Smooth muscle cell (in vitro differentiated cells): ENCODE measurements around the gene CSH1. TPM values are rescaled to one million over a fixed set of nuclear protein-coding genes. Genes with fewer than 3 reads are reported as not detected.
"Not testable (repeated sequence)": the region's sequence is repeated elsewhere in the genome, so short reads cannot be mapped to it uniquely, and the experiment has no call there.

ENCODE experiments used
- DNase-seq: peaks from one replicate; lab custom pipeline; 2025; ENCODE audit not compliant: unreplicated experiment; lab: John Stamatoyannopoulos, UW
- H2AFZ ChIP-seq: fragments of 200-600 bp; sonication (generic); 2 replicates; pipeline ENCODE4 v1.6.0; 2016; ENCODE audit warnings: antibody characterized with exemption, low read depth, mild to moderate bottlenecking
- H3F3A ChIP-seq: fragments of 200-600 bp; sonication (generic); 2 replicates; pipeline ENCODE4 v1.6.0; 2017; ENCODE audit warnings: antibody characterized with exemption, low read depth
- H3K27ac ChIP-seq: fragments of 200-600 bp; sonication (generic); 2 replicates; pipeline ENCODE4 v1.5.1; 2016; ENCODE audit warnings: low read depth, mild to moderate bottlenecking
- H3K27me3 ChIP-seq: fragments of 200-600 bp; sonication (generic); 2 replicates; pipeline ENCODE4 v1.6.1; 2016; ENCODE audit warnings: low read depth, mild to moderate bottlenecking
- H3K36me3 ChIP-seq: fragments of 200-600 bp; sonication (generic); 2 replicates; pipeline ENCODE4 v1.5.1; 2016; ENCODE audit warnings: low read depth
- H3K4me1 ChIP-seq: fragments of 200-600 bp; sonication (generic); 2 replicates; pipeline ENCODE4 v1.5.1; 2016; ENCODE audit warnings: low read depth
- H3K4me2 ChIP-seq: fragments of 200-600 bp; sonication (generic); 2 replicates; pipeline ENCODE4 v1.6.0; 2016; ENCODE audit warnings: mild to moderate bottlenecking
- H3K4me3 ChIP-seq: fragments of 200-600 bp; sonication (generic); 2 replicates; pipeline ENCODE4 v1.5.1; 2016; ENCODE audit warnings: mild to moderate bottlenecking
- H3K79me2 ChIP-seq: fragments of 200-600 bp; sonication (generic); 2 replicates; pipeline ENCODE4 v1.6.0; 2016; ENCODE audit warnings: low read depth, mild to moderate bottlenecking
- H3K9ac ChIP-seq: fragments of 200-600 bp; sonication (generic); 2 replicates; pipeline ENCODE4 v1.6.0; 2016; ENCODE audit warnings: low read depth
- H3K9me3 ChIP-seq: fragments of 200-600 bp; sonication (generic); replicated peaks from 2 replicates; pipeline ENCODE4 v1.5.1; 2016; ENCODE audit warnings: low read depth
- H4K20me1 ChIP-seq: fragments of 200-600 bp; sonication (generic); 2 replicates; pipeline ENCODE4 v1.6.0; 2016; ENCODE audit warnings: low read depth
- WGBS: methylation state at CpG from one replicate; pipeline ENCODE4 v1.1.7; 2016; ENCODE audit warnings: low lambda C conversion rate; 5-methylcytosine and 5-hydroxymethylcytosine counted together
- polyA plus RNA-seq: library from polyadenylated mRNA; unstranded; fragments of >200 nt; fragmentation: Nextera tagmentation; extraction: Ambion mirVana; gene quantifications from 2 replicates; pipeline ENCODE4 v1.2.1, GENCODE V29; 2016
- total RNA-seq: library from RNA; depleted of rRNA; stranded (reverse); fragments of >200 nt; gene quantifications from 2 replicates; pipeline ENCODE4 v1.2.3, GENCODE V29; 2014
- TF ChIP-seq, protein P1 (sequence below): fragments of 200-600 bp; sonication (generic); IDR thresholded peaks from 2 replicates; pipeline ENCODE4 v1.5.1; 2017; ENCODE audit warnings: borderline replicate concordance, mild to moderate bottlenecking, antibody characterized with exemption; ENCODE audit not compliant: insufficient read depth, poor library complexity, severe bottlenecking

The CSH1 gene
- total and polyA plus RNA-seq, 2 experiments from 2014 or later: not detected

GRCh38 chr17:63907161-63907778 is 10.9 kb upstream of the CSH1 start:
- not testable (repeated sequence) for H3F3A ChIP-seq, H2AFZ ChIP-seq, H3K9me3 ChIP-seq, H3K4me3 ChIP-seq, H3K4me2 ChIP-seq, DNase-seq, H3K79me2 ChIP-seq, H3K4me1 ChIP-seq, H3K9ac ChIP-seq, H3K36me3 ChIP-seq, H3K27ac ChIP-seq, H4K20me1 ChIP-seq
- WGBS: 32% methylated on average over 12 of the region's 12 CpGs
- TF ChIP-seq, protein P1, sequence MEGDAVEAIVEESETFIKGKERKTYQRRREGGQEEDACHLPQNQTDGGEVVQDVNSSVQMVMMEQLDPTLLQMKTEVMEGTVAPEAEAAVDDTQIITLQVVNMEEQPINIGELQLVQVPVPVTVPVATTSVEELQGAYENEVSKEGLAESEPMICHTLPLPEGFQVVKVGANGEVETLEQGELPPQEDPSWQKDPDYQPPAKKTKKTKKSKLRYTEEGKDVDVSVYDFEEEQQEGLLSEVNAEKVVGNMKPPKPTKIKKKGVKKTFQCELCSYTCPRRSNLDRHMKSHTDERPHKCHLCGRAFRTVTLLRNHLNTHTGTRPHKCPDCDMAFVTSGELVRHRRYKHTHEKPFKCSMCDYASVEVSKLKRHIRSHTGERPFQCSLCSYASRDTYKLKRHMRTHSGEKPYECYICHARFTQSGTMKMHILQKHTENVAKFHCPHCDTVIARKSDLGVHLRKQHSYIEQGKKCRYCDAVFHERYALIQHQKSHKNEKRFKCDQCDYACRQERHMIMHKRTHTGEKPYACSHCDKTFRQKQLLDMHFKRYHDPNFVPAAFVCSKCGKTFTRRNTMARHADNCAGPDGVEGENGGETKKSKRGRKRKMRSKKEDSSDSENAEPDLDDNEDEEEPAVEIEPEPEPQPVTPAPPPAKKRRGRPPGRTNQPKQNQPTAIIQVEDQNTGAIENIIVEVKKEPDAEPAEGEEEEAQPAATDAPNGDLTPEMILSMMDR: peak; percentile 22
- H3K27me3 ChIP-seq: peaks cover 15% of the 10 kb centered on the region

GRCh38 chr17:63904796-63905195 is 8.4 kb upstream of the CSH1 start:
- not testable (repeated sequence) for H3K4me2 ChIP-seq, H3K4me3 ChIP-seq, DNase-seq, H3K4me1 ChIP-seq, H2AFZ ChIP-seq, H3K9me3 ChIP-seq, H3K27me3 ChIP-seq, H3F3A ChIP-seq, H3K27ac ChIP-seq, H3K9ac ChIP-seq, H3K79me2 ChIP-seq, H3K36me3 ChIP-seq, H4K20me1 ChIP-seq
- WGBS: 90% methylated on average over 8 of the region's 8 CpGs

DNA sequence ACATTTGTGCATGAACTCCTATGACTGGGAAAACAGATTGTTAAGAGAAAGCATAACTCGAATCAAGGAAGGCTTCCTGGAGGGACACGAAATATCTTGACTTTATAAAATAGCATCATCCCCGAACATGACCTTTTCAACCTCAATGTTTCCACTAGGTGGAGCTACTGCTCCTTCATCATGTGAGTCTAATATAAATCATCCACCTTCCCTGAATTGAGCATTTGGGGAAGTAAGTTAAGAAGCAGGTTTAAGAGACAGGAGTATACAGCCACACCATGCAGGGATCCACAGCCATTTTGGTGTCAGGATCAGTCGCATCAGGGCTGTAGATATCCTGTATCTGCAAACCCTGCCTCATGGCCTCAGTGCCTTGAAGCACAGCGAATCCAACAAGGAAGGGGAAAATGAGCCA is 7.4 kb upstream of the CSH1 start:
- not testable (repeated sequence) for H3K9me3 ChIP-seq, H4K20me1 ChIP-seq, H3K27me3 ChIP-seq, H3K4me2 ChIP-seq, H3K4me1 ChIP-seq, H2AFZ ChIP-seq, H3K4me3 ChIP-seq, H3K9ac ChIP-seq, H3K79me2 ChIP-seq, H3F3A ChIP-seq, DNase-seq, H3K36me3 ChIP-seq, H3K27ac ChIP-seq
- TF ChIP-seq, protein P1: peak; percentile 48
- 41% methylated on average over 5 of the region's 5 CpGs for WGBS

DNA sequence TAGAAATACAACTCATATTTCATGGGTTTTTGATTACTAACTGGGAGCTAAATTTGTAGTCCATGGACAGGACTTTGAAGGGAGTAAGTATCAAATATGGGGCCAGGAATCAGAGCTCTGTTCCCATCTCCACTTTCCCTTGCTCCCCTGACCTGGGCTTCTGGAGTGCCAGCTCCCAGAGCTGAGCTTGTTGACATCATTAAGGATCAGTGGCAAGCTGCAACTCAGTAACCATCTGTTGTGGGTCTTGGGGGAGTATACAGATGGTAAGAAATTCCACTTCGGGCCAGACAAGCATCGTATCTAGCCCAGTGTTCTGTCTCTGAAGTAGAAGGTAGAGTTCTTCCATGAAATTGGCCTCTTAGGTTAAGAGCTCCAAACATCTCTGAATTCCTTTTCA is 5.6 kb upstream of the CSH1 start:
- H2AFZ ChIP-seq, H3K27ac ChIP-seq, H3F3A ChIP-seq, H3K9me3 ChIP-seq, H3K4me1 ChIP-seq, H3K79me2 ChIP-seq, H4K20me1 ChIP-seq, DNase-seq, H3K4me2 ChIP-seq, H3K36me3 ChIP-seq, H3K4me3 ChIP-seq, H3K9ac ChIP-seq, H3K27me3 ChIP-seq: not testable (repeated sequence)
- 82% methylated on average over 2 of the region's 2 CpGs for WGBS

DNA sequence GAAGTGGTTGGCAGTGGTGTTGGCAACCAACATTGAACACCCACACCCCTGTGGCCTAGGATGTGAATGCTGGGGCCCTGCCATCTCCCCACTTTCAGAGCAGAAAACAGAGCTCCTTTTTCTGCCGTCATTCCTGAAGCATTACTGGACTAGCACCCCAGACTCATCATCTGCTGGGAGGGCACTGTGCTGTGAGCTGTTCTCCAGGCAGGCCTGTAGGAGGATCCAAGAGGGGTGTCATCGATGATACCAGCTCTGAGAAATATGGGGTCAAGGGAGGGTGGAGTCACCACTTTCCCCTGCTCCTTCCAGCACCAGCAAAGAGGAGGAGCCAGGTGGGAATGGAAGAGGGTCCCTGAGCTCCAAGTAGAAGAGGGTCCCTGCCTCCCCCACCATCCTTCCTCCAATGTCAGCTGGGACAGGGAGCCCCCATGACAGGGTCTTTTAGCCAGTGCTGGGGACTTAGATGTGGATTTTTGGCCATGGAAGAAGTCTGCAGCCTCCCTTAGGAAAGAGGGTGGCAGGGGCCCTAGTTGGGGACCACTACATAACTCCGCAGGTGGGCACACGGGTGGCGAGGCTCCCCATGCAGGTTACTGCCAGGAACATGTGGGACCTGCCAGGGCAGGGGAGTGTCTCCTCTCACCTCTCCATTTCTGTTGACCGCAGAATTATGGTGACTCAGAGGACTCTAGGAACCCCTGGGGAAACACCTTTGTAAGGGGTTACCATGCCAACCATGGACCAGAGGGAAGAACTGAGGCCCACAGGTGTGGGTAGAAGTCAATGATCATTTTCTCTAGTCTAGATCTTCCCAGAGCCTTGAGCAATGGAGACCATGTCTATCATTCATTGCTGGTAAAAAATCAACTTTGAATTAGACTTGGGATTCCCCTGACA is 2.8 kb upstream of the CSH1 start:
- H3K27me3 ChIP-seq, H3K4me3 ChIP-seq, DNase-seq, H3K36me3 ChIP-seq, H3K27ac ChIP-seq, H3K9ac ChIP-seq, H3F3A ChIP-seq, H3K4me2 ChIP-seq, H4K20me1 ChIP-seq, H2AFZ ChIP-seq, H3K9me3 ChIP-seq, H3K4me1 ChIP-seq, H3K79me2 ChIP-seq: not testable (repeated sequence)
- WGBS: 86% methylated on average over 6 of the region's 6 CpGs

GRCh38 chr17:63894821-63895220 is 1.6 kb downstream of the CSH1 start:
- H3K4me1 ChIP-seq, H3K79me2 ChIP-seq, H3K36me3 ChIP-seq, H2AFZ ChIP-seq, H3F3A ChIP-seq, H3K27ac ChIP-seq, DNase-seq, H3K27me3 ChIP-seq, H4K20me1 ChIP-seq, H3K4me3 ChIP-seq, H3K9me3 ChIP-seq, H3K9ac ChIP-seq, H3K4me2 ChIP-seq: not testable (repeated sequence)
- 92% methylated on average over 9 of the region's 10 CpGs for WGBS

- not testable (repeated sequence) for H3K4me2 ChIP-seq, H3K4me3 ChIP-seq, H3K27ac ChIP-seq, H2AFZ ChIP-seq, H3F3A ChIP-seq, H3K9me3 ChIP-seq, H3K9ac ChIP-seq, H4K20me1 ChIP-seq, DNase-seq, H3K4me1 ChIP-seq, H3K79me2 ChIP-seq, H3K27me3 ChIP-seq, H3K36me3 ChIP-seq
- 79% methylated on average over 3 of the region's 3 CpGs for WGBS
Observed at GRCh38 chr17:63894021-63894420, 2.4 kb downstream of the CSH1 start.
